HG03066 (cell line): Measurements from ENCODE around the gene MRPS27.

Experiments used
- ATAC-seq: cut with Tn5 transposase; IDR thresholded peaks from one replicate; pipeline ENCODE4 v1.9.1; 2021; ENCODE audit warnings: low read depth; ENCODE audit not compliant: unreplicated experiment

Gene MRPS27

DNA sequence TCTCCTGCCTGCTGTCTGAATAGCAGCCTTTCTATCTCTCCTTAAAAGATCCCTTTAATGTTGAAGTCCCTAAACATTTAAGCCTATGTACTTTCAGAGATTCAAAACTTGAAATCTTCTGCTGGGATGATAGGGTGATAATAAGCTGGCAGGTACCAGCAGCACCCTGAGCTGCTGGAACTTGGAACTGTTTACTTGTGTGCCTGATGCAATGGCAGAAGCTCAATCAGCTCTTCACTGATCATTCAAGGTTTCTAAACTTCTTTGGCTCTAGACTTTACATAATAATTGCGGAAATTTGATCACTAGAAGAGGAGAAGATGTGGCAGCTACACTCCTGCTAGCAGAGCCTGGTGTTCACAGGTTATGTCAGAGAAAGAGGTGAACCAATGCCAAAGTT is 27.6 kb downstream of the MRPS27 start:
- ATAC-seq: no peak

DNA sequence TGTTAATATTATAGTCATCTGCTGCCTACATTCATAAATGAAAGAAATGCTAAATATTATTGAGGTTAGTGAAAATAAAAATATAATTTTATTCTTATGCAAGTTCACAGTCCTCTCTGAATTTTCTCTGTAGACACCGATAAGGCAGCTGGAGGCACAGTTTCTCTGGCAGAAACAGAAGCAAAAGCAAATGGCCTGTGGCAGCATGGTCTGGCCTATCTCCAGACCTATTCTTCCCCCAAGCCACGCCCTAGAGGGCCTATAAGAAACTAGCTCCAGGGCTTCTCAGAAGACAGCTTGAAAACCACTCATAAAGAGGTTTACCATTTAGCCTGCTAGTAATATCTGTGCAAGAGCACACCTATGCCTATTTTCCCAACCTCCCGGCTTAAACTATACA is 28.4 kb downstream of the MRPS27 start:
- ATAC-seq: no peak

DNA sequence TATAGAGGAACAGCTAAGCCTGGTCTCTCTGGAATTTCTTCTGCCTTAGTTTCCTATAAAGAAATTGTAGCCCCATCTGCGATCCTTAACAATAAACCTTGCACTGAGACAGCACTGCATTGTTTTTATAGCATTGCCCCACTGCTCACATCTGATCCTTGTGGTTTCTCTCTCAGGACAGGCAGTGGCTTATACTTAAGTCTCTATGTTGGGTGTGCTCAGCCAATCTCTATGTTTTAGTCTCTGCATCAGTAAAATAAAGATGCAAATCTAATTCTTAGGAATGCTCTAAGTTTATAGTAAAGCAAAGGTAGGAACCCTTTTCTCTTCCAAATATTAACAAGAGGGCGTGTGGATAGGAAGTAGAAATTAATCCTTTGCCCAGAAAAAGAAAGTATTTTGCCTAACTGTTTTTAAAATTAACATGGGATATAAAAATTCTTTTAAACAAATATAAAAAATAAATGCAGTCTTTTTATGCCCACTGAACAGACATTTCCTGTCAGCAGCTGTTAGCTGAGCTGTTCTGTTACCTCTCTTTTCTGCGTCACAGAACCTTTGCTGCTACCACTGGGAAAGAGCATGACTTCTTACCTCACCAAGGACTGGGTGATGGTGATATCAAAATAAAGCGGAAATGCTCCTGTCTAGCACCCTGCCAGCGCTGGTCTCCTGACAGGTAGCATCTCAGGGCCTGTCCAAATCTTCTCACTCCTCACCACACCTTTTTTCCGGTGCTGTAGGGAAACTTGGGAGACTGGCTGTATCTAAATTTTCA is 29.5 kb downstream of the MRPS27 start:
- no peak for ATAC-seq

DNA sequence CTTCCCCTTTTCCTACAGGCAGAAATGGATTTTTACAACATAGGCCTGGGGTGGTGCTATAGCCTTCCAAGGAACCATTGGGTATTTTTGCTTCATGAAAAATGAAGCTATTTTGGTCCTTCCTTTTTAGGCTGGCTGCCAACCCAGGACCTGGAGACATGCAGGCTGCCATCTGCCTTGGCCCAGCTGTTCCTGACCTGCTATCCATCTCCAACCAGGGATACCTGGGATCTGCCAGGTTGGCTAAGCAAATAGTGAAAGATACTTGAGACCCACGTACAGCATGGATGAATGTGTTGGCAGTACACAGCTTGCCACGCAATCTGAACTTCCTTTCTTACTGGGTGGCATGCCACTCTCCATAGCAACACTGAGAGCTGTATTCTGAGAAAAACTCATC is 31.1 kb downstream of the MRPS27 start:
- ATAC-seq: no peak

DNA sequence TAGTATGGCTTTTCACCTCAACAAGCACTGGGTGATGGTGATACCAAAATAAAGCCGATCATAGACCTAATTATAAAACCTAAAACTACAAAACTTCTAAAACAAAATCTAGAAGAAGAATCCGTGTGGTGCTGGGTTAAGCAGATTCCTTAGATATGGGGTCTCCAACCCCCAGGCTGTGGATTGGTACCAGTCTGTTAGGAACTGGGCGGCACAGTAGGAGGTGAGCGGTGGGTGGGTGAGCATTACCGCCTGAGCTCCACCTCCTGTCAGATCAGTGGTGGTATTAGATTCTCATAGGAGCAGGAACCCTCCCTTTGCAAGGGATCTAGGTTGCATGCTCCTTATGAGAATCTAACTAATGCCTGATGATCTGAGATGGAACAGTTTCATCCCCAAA is 33.2 kb downstream of the MRPS27 start:
- no peak for ATAC-seq

DNA sequence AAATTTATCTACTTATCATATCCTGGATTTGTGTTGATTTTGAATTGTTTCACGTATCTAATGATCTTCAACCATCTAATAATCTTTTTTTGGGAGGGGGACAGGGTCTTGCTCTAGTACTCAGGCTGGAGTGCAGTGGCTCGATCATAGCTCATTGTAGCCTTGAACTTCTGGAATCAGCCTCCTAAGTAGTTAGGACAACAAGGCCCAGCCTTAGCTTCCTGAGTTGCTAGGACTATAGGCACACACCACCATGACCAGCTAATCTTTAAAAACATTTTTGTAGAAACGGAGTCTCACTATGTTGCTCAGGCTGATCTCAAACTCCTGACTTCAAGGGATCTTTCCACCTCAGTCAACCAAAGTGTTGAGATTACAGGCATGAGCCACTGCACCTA is 34.6 kb downstream of the MRPS27 start:
- ATAC-seq: no peak

DNA sequence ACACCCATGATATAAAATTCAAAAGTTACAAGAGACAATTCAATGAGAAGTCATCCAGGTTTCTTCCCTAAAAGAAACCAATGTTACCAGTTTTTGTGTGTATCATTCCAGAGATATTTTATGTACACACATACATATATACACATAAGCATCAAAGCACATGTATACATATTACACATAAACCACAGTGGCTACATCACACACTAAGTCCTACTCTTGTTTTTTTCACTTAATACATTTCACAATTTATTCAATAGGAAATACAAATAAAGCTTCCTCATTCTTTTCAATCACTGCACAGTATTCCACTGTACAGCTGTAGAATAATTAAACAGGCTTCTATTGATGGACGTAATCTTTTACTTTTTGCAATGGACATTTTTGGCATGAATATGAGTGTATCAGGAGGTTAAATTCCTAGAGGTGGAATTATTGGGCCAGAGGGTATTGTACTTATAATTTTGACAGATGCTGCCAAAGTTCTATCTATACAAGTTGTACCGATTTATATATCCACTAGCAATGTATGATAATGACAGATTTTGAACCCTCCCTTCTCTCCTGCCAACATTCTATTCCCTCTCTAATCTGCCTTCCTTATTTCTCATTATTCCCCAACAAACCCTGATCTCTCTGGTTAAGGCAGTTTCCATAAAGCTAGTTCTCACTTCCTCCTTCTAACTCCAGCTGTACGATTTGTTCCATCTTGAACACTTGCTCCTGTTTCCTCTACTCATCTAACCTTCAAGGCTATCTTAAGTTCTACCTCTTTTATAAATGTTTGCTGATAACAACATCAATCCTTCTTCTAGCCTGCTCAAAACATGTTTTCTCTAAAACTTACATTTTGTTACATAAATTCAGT is 35.2 kb downstream of the MRPS27 start:
- ATAC-seq: no peak

DNA sequence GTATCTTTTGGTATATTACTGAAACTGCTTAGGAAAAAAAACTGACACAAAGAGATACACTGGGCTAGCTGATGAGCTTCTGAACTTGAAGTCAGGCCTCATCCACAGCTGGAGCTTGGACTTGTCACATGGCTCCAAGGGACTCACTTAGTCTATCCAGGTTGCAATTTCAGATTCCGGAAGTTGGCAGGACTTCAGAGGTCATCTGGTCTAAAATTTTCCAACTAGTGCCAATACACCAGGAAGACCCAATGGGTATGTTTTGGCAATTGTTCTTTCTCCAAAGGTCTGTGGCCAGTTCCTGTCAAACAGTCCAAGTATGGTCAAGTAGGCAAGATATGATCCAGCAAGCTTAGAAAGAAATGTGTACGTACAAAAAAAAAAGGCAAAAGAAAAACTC is 36.7 kb downstream of the MRPS27 start:
- ATAC-seq: no peak

DNA sequence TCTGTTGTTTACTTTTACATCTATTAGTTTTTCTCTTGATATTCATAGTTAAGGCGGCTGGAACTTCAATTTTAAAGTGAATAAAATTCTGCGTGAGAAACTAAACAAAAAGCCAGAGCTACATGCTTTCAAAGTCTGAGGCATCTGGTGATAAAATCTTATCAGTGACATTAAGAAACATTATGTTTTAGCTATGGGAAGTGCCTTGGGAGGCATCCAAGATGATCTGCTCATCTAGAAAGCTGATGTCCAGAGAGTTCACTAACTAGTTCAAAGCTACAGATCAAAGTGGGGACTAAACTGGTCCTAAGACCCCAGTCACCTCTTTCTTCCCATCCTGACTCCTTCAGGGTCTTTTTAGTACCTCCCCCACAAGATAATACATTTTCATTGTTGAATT is 37.2 kb downstream of the MRPS27 start:
- ATAC-seq: no peak

DNA sequence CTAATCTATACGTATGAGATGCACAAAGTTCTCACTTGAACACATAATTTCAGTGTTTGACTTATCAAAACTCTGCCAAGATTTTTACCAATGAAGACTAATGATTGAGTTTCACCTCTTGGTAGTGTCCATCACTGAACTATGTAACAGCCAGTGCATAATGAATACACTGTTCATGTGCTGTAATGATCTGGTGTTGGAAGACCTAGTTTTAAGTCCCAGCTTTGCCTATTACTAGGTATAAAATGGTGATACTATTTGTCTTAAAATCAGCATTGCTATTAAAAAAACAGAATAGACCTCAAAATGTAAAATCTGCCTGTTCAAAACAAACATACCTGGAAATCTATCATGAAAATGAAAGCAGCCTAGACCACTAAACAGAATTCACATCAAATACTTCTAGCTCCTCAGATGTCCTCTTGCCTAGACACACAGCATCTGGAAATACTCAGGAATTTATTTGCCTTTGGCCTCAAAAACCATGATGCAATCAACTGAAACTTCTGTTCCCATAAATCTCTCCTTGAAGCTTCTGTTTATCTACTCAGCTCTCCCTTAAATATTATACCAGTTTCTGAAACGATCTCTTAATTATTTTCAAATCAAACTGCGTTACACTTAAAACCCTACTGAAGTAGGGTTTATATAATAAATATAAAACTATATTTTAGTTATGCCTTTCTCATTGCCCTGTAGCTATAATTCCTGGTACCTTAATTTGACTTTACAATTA is 38.1 kb downstream of the MRPS27 start:
- ATAC-seq: no peak

DNA sequence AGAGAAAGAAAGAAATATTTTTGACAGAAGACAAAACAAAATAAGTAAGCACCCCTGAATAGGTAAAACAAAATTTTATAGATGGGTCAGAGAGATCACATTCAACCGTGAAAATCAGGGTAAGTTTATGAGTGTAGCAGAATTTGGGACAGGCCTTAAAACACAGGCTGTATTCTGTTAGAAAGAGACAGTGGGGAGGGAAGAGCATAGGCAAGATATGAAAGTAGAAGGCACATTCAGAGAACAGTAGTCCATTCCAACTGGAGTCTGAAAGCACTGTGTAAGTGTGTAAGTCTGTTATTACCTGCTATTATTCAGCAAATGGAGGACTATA is 38.6 kb downstream of the MRPS27 start:
- ATAC-seq: no peak

DNA sequence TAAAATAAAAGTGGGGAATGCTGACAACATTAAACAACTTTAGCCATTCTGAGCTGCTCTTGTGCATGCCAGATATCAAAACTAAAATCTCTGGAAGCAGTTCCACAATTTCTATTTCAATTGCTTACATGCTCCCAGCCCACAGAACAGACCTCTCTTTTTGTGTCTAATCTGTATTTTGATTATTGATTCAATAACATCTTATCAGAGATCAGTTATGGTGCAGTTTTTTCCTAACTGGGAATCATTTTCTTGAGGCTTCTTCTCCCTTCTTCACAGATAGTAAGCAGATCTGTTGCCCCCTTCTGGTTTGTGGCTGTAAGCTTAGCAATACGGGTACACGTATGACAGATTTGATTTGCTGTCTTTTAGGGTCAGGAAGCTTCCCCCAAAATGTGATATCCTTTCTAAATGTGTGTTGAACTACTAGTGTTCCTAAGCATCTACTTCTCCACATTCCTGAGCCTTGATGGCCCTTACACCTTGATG is 39.4 kb downstream of the MRPS27 start:
- no peak for ATAC-seq

DNA sequence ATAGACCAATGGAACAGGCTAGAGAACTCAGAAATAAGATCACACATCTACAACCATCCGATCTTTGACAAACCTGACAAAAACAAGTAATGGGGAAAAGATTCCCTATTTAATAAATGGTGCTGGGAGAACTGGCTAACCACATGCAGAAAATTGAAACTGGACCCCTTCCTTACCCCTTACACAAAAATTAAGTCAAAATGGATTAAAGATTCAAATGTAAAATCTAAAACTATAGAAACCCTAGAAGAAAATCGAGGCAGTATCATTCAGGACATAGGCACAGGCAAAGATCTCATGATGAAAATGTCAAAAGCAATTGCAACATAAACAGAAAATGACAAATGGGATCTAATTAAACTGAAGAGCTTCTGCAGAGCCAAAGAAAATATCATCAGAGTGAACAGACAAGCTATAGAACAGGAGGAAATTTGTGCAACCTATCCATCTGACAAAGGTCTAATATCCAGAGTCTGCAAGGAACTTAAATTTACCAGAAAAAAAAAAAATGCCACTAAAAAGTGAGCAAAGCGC is 43.8 kb downstream of the MRPS27 start:
- ATAC-seq: no peak

DNA sequence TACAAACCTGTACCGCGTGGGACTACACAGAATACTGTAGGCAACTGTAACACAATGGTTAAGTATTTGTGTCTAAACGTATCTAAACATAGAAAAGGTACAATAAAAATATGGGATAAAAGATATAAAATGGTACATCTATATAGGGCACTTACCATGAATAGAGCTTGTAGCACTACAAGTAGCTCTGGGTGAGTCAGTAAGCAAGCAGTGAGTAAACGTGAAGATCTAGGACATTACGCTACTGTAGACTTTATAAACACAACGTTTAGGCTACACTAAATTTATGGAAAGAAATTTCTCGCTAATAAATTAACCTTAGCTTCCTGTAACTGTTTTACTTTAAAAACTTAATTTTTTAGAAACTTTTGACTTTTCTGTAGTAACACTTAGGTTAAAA is 46.5 kb downstream of the MRPS27 start:
- no peak for ATAC-seq

DNA sequence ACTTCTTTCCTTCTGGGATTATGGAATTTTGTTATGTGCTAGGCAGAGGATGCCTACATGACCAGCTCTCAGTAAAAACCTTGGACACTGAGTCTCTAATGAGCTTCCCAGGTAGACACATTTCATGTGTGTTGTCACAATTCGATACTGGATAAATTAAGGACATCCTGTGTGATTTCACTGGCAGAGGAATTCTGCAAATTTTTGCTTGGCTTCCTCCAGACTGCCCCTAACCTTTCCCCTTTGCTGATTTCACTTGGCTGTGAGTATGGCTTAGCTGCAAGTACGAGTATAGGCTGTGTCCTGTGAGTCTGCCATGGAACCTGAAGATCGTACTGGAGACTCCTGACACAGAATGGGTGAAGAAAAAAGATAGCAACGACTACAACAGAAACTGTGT is 47.6 kb downstream of the MRPS27 start:
- no peak for ATAC-seq

DNA sequence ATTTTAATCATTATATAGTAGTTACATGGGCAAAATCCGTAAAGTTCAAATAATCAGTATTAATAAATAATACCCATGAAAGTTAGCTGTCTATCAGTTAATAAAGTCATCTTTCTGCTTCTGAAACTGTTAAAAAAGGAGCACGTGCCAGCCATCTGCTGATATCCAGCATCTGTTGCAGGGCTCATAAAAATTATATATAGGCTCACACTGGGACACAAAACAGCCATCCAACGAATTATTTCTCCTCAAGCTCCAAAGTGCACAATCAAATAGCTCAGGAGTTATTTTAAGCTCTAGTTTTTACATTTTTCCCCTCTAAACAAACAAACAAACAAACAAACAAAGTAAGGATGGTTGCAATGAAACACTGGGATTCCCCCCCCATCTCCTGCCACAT is 48.3 kb downstream of the MRPS27 start:
- ATAC-seq: no peak

DNA sequence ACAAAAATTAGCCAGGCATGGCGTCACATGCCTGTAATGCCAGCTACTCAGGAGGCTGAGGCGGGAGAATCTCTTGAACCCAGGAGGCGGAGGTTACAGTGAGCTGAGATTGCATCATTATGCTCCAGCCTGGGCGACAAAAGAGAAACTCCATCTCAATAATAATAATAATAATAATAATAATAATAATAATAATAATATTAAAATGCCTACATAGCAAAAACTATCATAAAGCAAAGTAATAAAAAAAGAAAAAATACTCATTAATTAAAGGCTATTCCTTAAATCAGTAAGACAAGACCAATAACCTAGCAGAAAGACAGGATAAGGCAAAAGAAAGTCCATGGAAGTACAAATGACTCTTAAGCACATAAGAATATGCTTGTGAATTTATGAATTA is 50.0 kb downstream of the MRPS27 start:
- no peak for ATAC-seq

DNA sequence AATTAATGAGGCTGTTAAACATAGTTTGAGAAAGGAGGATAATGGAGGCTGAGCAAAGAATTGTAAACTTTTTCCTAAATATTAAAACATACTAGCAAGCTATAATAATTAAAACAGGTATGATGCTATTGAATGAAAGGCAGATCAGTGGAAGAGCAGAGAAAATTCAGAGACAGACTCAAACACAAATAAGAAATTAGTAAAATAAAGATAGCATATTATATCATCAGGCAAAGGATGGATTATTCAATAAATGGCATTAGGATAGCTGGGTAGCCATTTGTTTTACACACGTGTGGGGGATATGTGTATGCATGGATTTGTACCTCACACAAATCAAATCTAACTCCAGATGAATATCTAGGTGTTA is 50.6 kb downstream of the MRPS27 start:
- ATAC-seq: no peak

DNA sequence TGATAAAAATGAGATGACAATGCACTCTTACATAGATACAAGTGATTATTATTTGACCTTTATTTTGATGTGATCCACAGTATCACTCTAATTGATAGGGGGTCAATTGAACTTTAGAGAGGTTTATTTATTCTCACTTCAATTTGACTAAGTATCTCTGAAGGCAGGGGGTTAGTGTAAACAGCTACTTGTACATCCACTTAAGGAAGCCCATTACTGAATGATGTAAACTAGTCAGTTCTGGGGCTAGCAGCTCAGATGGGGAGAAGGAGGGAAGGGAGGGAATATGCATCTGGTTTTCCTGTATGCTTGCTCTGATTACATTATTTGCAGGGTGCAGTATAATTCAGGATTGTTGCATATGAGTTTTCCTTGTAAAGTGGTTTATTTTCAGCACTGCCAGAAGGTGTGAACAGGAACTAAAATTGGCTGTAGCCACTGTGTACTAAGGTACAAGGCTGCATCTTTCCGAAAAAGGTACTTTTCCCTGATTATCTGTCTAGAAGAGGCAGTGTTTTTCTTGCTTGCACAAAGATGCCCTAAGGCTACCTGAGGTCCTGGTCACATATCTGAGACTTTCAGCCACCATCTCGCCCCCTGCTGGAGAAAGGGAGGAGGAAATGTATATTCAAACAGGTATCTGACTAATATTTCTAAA is 51.2 kb downstream of the MRPS27 start:
- no peak for ATAC-seq

DNA sequence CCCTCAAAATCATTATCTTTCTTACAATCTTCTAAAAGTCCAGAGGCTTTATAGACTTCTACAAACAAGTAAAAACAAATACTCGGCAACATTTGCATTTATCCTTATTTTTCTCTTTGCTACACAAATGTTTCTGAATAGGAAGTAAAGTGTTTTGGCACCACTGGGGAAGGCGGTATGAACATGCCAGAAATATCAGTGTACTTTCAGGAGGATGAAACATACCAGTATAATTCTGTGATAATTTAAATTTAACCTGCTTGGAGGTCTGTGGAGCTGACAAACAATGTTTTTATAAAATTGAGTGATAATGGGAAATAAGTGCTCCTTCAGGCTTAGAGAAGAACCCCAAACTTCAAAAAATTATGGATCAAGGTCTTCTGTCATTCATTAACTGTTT is 51.8 kb downstream of the MRPS27 start:
- no peak for ATAC-seq

DNA sequence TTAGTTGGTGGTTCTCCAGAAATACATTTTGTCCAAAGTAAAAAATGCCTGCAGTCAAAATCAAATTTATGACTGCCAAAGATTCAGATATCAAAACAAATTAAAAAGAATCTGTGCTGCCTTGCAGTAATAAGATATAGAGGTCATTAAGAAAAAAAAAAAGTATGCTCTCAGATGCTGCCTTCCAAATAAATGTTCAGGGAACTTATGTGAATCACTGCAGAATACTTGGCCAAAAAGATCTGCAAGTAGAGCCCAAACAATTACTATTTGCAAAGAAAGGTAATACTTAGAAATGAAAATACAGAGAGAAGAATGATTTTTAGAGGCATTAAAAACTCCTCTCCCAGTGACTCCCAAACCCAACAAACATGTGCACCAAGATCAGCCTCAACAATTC is 52.4 kb downstream of the MRPS27 start:
- no peak for ATAC-seq
